Keratinocyte (primary cell): ENCODE data around the gene SNRNP35.

Experiments
- CTCF ChIP-seq, 3 experiments: IDR thresholded peaks in 1 of 3; conservative IDR thresholded peaks in 1 of 3; optimal IDR thresholded peaks in 1 of 3; 2 replicates in 2 of 3; 3 replicates in 1 of 3; pipeline versions ENCODE3 to v1.5.1; 2011; ENCODE audit warnings: low read length in 3 of 3, mild to moderate bottlenecking in 3 of 3, moderate library complexity in 2 of 3, control low read depth in 1 of 3, inconsistent platforms in 1 of 3; ENCODE audit not compliant: insufficient read depth in 2 of 3; ENCODE audit errors: extremely low read depth in 1 of 3
- EZH2 ChIP-seq: IDR thresholded peaks from one replicate; pipeline ENCODE4 v1.6.1; 2012; ENCODE audit warnings: inconsistent platforms, mild to moderate bottlenecking, low read length, moderate library complexity

GRCh38 chr12:123444092-123445026 is 13.6 kb upstream of the SNRNP35 start:
- TF ChIP-seq CTCF (optimal IDR thresholded peaks at IDR 0.05 in 1 of 3, IDR thresholded peaks at IDR 0.05 in 1 of 3, conservative IDR thresholded peaks at IDR 0.05 in 1 of 3; ENCODE audit: extremely low read depth in 1 of 3, insufficient read depth in 2 of 3, low read length in 3 of 3) (no peak), EZH2 (no peak)
